ENCODE results near the gene CTNND2. TPM values are rescaled to one million over a fixed set of nuclear protein-coding genes. Genes with fewer than 3 reads are reported as not detected.

Gene CTNND2
- total and polyA plus RNA-seq, 2 donors (not counting 1 experiment from before 2014, with no cell fraction given), result not detected

DNA sequence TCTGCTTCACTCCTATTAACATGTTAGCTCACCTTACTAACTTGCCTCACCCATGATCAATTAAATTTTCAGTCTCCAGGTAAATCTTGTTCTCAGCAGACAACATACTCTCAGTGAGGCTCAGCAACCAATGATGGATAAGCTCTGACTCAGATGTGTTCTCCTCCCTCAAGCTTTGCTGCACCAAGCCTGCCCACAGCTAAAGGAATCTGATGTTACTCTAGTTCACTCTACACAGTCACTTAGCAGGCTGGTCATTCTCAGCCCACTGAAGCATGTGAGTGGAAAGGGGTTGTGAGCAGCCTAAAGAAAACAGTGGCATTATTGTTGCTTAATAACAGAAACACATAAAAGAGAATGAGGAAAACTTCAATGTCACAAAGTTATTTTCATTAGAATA, 37.3 kb upstream of the CTNND2 start:
- Histone ChIP-seq H4K20me1 (ENCODE audit: control insufficient read depth, insufficient read depth, low read length, poor library complexity, severe bottlenecking) (no peaks in the 10 kb centered on the region), H3K79me2 (ENCODE audit: control insufficient read depth, insufficient read depth, low read length) (no peaks in the 10 kb centered on the region), H3K36me3 (replicated peaks in 1 of 2; ENCODE audit: control extremely low read depth in 1 of 2, control insufficient read depth in 1 of 2, extremely low read depth in 1 of 2, insufficient read depth in 2 of 2, low read length in 1 of 2) (no peaks in the 10 kb centered on the region), H3K27me3 (replicated peaks in 1 of 4; ENCODE audit: control extremely low read depth in 1 of 4, control insufficient read depth in 3 of 4, insufficient read depth in 4 of 4, low read length in 3 of 4) (no peaks in the 10 kb centered on the region), H3K27ac (ENCODE audit: low read length in 2 of 2) (no peak overlapping the region), H3K9me3 (ENCODE audit: control extremely low read depth in 1 of 3, control insufficient read depth in 2 of 3, insufficient read depth in 1 of 3, low read length in 2 of 3) (peaks cover 0 to 3% (median 0%) of the 10 kb centered on the region in 3 donors), H2AFZ (ENCODE audit: insufficient read depth, low read depth, low read length, poor library complexity, severe bottlenecking) (no peak overlapping the region), H3K9ac (ENCODE audit: low read length) (no peak overlapping the region), H3K4me1 (ENCODE audit: control insufficient read depth in 2 of 2, insufficient read depth in 2 of 2, low read length in 2 of 2) (no peaks in the 10 kb centered on the region), H3K4me3 (ENCODE audit: control extremely low read depth in 1 of 5, extremely low read depth in 1 of 5, insufficient read depth in 1 of 5, low read depth in 2 of 5, low read length in 4 of 5) (no peak overlapping the region), H3K4me2 (replicated peaks; ENCODE audit: low read depth, low read length, poor library complexity, severe bottlenecking) (no peak overlapping the region)
- TF ChIP-seq, protein P1, sequence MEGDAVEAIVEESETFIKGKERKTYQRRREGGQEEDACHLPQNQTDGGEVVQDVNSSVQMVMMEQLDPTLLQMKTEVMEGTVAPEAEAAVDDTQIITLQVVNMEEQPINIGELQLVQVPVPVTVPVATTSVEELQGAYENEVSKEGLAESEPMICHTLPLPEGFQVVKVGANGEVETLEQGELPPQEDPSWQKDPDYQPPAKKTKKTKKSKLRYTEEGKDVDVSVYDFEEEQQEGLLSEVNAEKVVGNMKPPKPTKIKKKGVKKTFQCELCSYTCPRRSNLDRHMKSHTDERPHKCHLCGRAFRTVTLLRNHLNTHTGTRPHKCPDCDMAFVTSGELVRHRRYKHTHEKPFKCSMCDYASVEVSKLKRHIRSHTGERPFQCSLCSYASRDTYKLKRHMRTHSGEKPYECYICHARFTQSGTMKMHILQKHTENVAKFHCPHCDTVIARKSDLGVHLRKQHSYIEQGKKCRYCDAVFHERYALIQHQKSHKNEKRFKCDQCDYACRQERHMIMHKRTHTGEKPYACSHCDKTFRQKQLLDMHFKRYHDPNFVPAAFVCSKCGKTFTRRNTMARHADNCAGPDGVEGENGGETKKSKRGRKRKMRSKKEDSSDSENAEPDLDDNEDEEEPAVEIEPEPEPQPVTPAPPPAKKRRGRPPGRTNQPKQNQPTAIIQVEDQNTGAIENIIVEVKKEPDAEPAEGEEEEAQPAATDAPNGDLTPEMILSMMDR (IDR thresholded peaks at IDR 0.05), result no peak
- no peak for TF ChIP-seq EZH2 (IDR thresholded peaks at IDR 0.05; ENCODE audit: borderline replicate concordance, insufficient read depth, low read depth, low read length, poor library complexity, severe bottlenecking)
- ChIA-PET CTCF (no interaction called here), POLR2A (no interaction called here)
- no peak for DNase-seq
- Mint-ChIP-seq H3K27me3 (no peaks in the 10 kb centered on the region), H3K9me3 (ENCODE audit: insufficient read depth) (peaks cover 6% of the 10 kb centered on the region), H3K27ac (no peak overlapping the region), H3K4me1 (no peaks in the 10 kb centered on the region), H3K4me3 (no peak overlapping the region)
- intact Hi-C loops (cut with micrococcal nuclease), result no loop called here
- no peak for ATAC-seq (ENCODE audit: low read depth)

DNA sequence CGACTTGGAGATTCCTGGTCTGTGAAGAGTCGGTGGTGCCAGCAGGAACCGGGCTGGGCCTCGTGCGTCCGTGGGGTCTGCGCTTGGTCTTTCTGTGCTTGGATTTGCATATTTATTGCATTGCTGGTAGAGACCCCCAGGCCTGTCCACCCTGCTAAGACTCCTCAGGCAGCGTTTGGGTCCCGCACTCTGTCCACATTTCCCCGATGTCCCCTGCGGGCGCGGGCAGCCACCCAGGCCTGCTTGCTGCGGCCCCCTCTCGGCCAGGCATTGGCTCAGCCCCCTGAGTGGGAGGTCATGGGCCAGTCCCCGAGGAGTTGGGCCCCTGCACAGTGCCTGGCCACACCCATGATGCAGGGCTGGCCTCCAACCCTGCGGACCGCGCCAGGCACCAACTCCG, 27.4 kb upstream of the CTNND2 start:
- H3K9me3 ChIP-seq (ENCODE audit: control extremely low read depth in 1 of 3, control insufficient read depth in 2 of 3, insufficient read depth in 1 of 3, low read length in 2 of 3), result peaks cover 0 to 5% (median 0%) of the 10 kb centered on the region in 3 donors
- no peaks in the 10 kb centered on the region for H3K27me3 Mint-ChIP-seq
- H2AFZ ChIP-seq (ENCODE audit: insufficient read depth, low read depth, low read length, poor library complexity, severe bottlenecking), result no peak overlapping the region
- WGBS (ENCODE audit: insufficient coverage), result 96% methylated on average over 15 of the region's 20 CpGs
- no peaks in the 10 kb centered on the region for H3K36me3 ChIP-seq (replicated peaks in 1 of 2; ENCODE audit: control extremely low read depth in 1 of 2, control insufficient read depth in 1 of 2, extremely low read depth in 1 of 2, insufficient read depth in 2 of 2, low read length in 1 of 2)
- H3K9me3 Mint-ChIP-seq (ENCODE audit: insufficient read depth), result no peaks in the 10 kb centered on the region
- H3K4me1 Mint-ChIP-seq, result no peaks in the 10 kb centered on the region
- H3K27ac ChIP-seq (ENCODE audit: low read length in 2 of 2), result no peak overlapping the region
- no peak overlapping the region for H3K4me3 ChIP-seq (ENCODE audit: control extremely low read depth in 1 of 5, extremely low read depth in 1 of 5, insufficient read depth in 1 of 5, low read depth in 2 of 5, low read length in 4 of 5)
- TF ChIP-seq EZH2 (IDR thresholded peaks at IDR 0.05; ENCODE audit: borderline replicate concordance, insufficient read depth, low read depth, low read length, poor library complexity, severe bottlenecking), result no peak
- TF ChIP-seq, protein P1 (IDR thresholded peaks at IDR 0.05), result no peak
- H3K79me2 ChIP-seq (ENCODE audit: control insufficient read depth, insufficient read depth, low read length), result no peaks in the 10 kb centered on the region
- H3K27ac Mint-ChIP-seq, result no peak overlapping the region
- no peaks in the 10 kb centered on the region for H4K20me1 ChIP-seq (ENCODE audit: control insufficient read depth, insufficient read depth, low read length, poor library complexity, severe bottlenecking)
- H3K9ac ChIP-seq (ENCODE audit: low read length), result no peak overlapping the region
- H3K4me3 Mint-ChIP-seq, result no peak overlapping the region
- H3K4me2 ChIP-seq (replicated peaks; ENCODE audit: low read depth, low read length, poor library complexity, severe bottlenecking), result no peak overlapping the region
- DNase-seq, result no peak
- intact Hi-C loops (cut with micrococcal nuclease), result no loop called here
- H3K27me3 ChIP-seq (replicated peaks in 1 of 4; ENCODE audit: control extremely low read depth in 1 of 4, control insufficient read depth in 3 of 4, insufficient read depth in 4 of 4, low read length in 3 of 4), result no peaks in the 10 kb centered on the region
- POLR2A ChIA-PET, result no interaction called here
- ATAC-seq (ENCODE audit: low read depth), result no peak
- CTCF ChIA-PET, result no interaction called here
- H3K4me1 ChIP-seq (ENCODE audit: control insufficient read depth in 2 of 2, insufficient read depth in 2 of 2, low read length in 2 of 2), result no peaks in the 10 kb centered on the region
